D721Med (cell line): ENCODE results near the gene CREB3.

Source experiments
- DNase-seq: peaks from one replicate; pipeline ENCODE4 v3.0.0; 2011; ENCODE audit warnings: low spot score; ENCODE audit not compliant: insufficient read length
- FAIRE-seq: peaks from 2 replicates; lab custom pipeline; 2011; peaks lifted over from hg19 to GRCh38; lab: Jason Lieb, UNC
- CTCF ChIP-seq: IDR thresholded peaks from 2 replicates; pipeline ENCODE4 v1.5.1; 2012; ENCODE audit warnings: mild to moderate bottlenecking, control low read depth; ENCODE audit not compliant: insufficient read depth; ENCODE audit errors: missing control alignments

The CREB3 gene

GRCh38 chr9:35771943-35772342 lies 39.5 kb downstream of the CREB3 start:
- TF ChIP-seq CTCF = no peak
- no peak for FAIRE-seq
- no peak for DNase-seq

GRCh38 chr9:35774907-35775635 lies 42.6 kb downstream of the CREB3 start:
- FAIRE-seq (no peak), DNase-seq (no peak)
- TF ChIP-seq CTCF = no peak

- FAIRE-seq = no peak
- no peak for DNase-seq
- TF ChIP-seq CTCF = no peak
Measured at GRCh38 chr9:35776018-35776417, 43.6 kb downstream of the CREB3 start.

GRCh38 chr9:35778496-35778895 lies 46.0 kb downstream of the CREB3 start:
- DNase-seq (no peak), FAIRE-seq (no peak)
- no peak for TF ChIP-seq CTCF

GRCh38 chr9:35781066-35781465 lies 48.6 kb downstream of the CREB3 start:
- FAIRE-seq (no peak), DNase-seq (no peak)
- TF ChIP-seq CTCF = no peak

GRCh38 chr9:35783418-35783817 lies 51.0 kb downstream of the CREB3 start:
- DNase-seq = no peak
- no peak for TF ChIP-seq CTCF
- no peak for FAIRE-seq
